Body of pancreas (tissue), 4 donors: ENCODE data around the gene ENPP4. TPM values are rescaled to one million over a fixed set of nuclear protein-coding genes. Genes with fewer than 3 reads are reported as not detected.
A peak's percentile ranks its signal among the peaks of the same experiment; 100 is the strongest.
"Not testable (repeated sequence)": the region's sequence is repeated elsewhere in the genome, so short reads cannot be mapped to it uniquely, and the experiment has no call there.

ENCODE experiments used
- ATAC-seq: fragments of 150-250 bp; one replicate; pipeline ENCODE4 v1.9.1; 2016
- DNase-seq, 4 donors: peaks; one replicate each; pipeline ENCODE4 v3.0.0-alpha.2; 2019
- H3K27ac ChIP-seq, 4 donors: fragments of 200-600 bp; sonication (generic); 1 replicate in 3 of 4; 2 replicates in 1 of 4; pipeline versions ENCODE4 v1.5.1 to v1.6.1; 2016 to 2019; ENCODE audit warnings: mild to moderate bottlenecking in 1 of 4, mixed read lengths in 1 of 4, moderate library complexity in 1 of 4
- H3K27me3 ChIP-seq, 2 donors: fragments of 200-600 bp; sonication (generic); one replicate each; pipeline ENCODE4 v1.6.0; 2016; ENCODE audit warnings: mild to moderate bottlenecking in 1 of 2
- H3K36me3 ChIP-seq, 2 donors: fragments of 200-600 bp; sonication (generic); replicated peaks in 1 of 2; 2 replicates each; pipeline ENCODE4 v1.5.1; 2016; ENCODE audit warnings: low read depth in 2 of 2; ENCODE audit not compliant: insufficient read depth in 1 of 2
- H3K4me1 ChIP-seq: fragments of 200-600 bp; sonication (generic); one replicate; pipeline ENCODE4 v1.6.0; 2016
- H3K4me3 ChIP-seq, 2 donors: fragments of 200-600 bp; sonication (generic); 1 replicate in 1 of 2; 2 replicates in 1 of 2; pipeline ENCODE4 v1.5.1; 2016 to 2019
- H3K9me3 ChIP-seq, 3 donors: fragments of 200-600 bp; sonication (generic); 1 replicate in 2 of 3; 2 replicates in 1 of 3; pipeline ENCODE4 v1.5.1; 2016
- POLR2A ChIP-seq, 3 donors: fragments of 450-650 bp; IDR thresholded peaks; one replicate each; pipeline ENCODE4 v1.6.1; 2016; ENCODE audit warnings: antibody characterized with exemption in 3 of 3, mild to moderate bottlenecking in 2 of 3
- WGBS, 2 donors: methylation state at CpG; one replicate each; pipeline ENCODE4 v1.1.5; 2017; 5-methylcytosine and 5-hydroxymethylcytosine counted together
- intact Hi-C: fragments of 100-400 bp; cut with DNase I; formaldehyde crosslinking; loops from one replicate; pipeline ENCODE4 v1.15.1; 2023
- total RNA-seq, 2 donors: library from RNA; depleted of rRNA; stranded (reverse); fragments of >200 nt; gene quantifications; one replicate each; pipeline ENCODE4 v1.1.0, GENCODE V29; 2016
- TF ChIP-seq, protein P1 (sequence below), 7 experiments: fragments of 450-650 bp in 4 of 7; fragments of 200-600 bp in 3 of 7; sonication (generic) in 3 of 7; IDR thresholded peaks; one replicate each; pipeline ENCODE4 v1.5.1; 2016 to 2019; ENCODE audit warnings: antibody characterized with exemption in 7 of 7

ENPP4 gene
- 1 to 10 TPM; 5.9 to 9.9 TPM for total RNA-seq

GRCh38 chr6:46129629-46130511 lies at the start of gene ENPP4:
TSS of gene ENPP4 (plus strand) at chr6:46129989. CDS start at chr6:46139584, 9,595 bp downstream.
- peak within 1 kb of the TSS; percentile 56 to 83 (median 80) for H3K27ac ChIP-seq
- H3K4me3 ChIP-seq: peak within 1 kb of the TSS; percentile 37 to 86
- H3K36me3 ChIP-seq: no peaks in the 10 kb centered on the region
- intact Hi-C loops: no loop called here
- no peaks in the 10 kb centered on the region for H3K27me3 ChIP-seq
- H3K4me1 ChIP-seq: peaks cover 19% of the 10 kb centered on the region
- DNase-seq: peak; percentile 91 to 93 (median 92)
- H3K9me3 ChIP-seq: no peaks in the 10 kb centered on the region
- TF ChIP-seq POLR2A (IDR thresholded peaks at IDR 0.05): peak; percentile 71 to 91 (median 89)
- TF ChIP-seq, protein P1, sequence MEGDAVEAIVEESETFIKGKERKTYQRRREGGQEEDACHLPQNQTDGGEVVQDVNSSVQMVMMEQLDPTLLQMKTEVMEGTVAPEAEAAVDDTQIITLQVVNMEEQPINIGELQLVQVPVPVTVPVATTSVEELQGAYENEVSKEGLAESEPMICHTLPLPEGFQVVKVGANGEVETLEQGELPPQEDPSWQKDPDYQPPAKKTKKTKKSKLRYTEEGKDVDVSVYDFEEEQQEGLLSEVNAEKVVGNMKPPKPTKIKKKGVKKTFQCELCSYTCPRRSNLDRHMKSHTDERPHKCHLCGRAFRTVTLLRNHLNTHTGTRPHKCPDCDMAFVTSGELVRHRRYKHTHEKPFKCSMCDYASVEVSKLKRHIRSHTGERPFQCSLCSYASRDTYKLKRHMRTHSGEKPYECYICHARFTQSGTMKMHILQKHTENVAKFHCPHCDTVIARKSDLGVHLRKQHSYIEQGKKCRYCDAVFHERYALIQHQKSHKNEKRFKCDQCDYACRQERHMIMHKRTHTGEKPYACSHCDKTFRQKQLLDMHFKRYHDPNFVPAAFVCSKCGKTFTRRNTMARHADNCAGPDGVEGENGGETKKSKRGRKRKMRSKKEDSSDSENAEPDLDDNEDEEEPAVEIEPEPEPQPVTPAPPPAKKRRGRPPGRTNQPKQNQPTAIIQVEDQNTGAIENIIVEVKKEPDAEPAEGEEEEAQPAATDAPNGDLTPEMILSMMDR (IDR thresholded peaks at IDR 0.05): no peak
- ATAC-seq: peak; percentile 99
- 1% methylated on average over 24 to 60 of the region's 61 CpGs for WGBS, 2 donors

DNA sequence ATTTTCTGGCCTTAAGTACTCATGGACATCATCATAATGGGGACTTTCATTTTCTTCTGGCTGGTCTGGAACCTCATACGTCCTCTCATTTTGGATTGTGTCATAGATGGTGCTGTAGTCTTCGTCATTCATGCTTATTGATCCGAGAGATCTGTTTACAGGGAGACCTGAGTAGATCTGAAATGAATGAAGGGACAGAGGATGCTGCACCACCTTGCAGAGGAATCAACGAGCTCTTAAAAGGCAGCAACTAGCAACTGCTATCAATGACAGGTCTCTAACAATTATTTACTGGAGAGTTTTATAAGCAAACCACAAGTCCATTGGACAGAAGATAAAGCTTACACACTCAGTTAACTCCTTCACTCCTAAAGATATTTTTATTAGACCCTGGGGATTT lies 49.7 kb upstream of the ENPP4 start:
- H3K9me3 ChIP-seq: no peaks in the 10 kb centered on the region
- H3K4me3 ChIP-seq: no peak overlapping the region
- intact Hi-C loops: no loop called here
- H3K36me3 ChIP-seq: no peaks in the 10 kb centered on the region
- no peak for ATAC-seq
- no peaks in the 10 kb centered on the region for H3K27me3 ChIP-seq
- peaks cover 10% of the 10 kb centered on the region for H3K4me1 ChIP-seq
- no peak overlapping the region for H3K27ac ChIP-seq
- TF ChIP-seq, protein P1 (IDR thresholded peaks at IDR 0.05): no peak
- TF ChIP-seq POLR2A (IDR thresholded peaks at IDR 0.05): no peak
- 43 to 45% methylated on average over 4 of the region's 4 CpGs for WGBS, 2 donors
- no peak for DNase-seq

DNA sequence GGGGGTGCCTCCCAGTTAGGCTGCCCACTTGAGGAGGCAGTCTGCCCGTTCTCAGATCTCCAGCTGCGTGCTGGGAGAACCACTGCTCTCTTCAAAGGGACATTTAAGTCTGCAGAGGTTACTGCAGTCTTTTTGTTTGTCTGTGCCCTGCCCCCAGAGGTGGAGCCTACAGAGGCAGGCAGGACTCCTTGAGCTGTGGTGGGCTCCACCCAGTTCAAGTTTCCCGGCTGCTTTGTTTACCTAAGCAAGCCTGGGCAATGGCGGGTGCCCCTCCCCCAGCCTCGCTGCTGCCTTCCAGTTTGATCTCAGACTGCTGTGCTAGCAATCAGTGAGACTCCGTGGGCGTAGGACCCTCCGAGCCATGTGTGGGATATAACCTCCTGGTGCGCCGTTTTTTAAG lies 44.1 kb upstream of the ENPP4 start:
- H3K4me3 ChIP-seq, H3K36me3 ChIP-seq, ATAC-seq, H3K27me3 ChIP-seq, H3K27ac ChIP-seq, H3K4me1 ChIP-seq, DNase-seq, H3K9me3 ChIP-seq, intact Hi-C loops: not testable (repeated sequence)
- 83 to 92% methylated on average over 6 to 10 of the region's 10 CpGs for WGBS, 2 donors

DNA sequence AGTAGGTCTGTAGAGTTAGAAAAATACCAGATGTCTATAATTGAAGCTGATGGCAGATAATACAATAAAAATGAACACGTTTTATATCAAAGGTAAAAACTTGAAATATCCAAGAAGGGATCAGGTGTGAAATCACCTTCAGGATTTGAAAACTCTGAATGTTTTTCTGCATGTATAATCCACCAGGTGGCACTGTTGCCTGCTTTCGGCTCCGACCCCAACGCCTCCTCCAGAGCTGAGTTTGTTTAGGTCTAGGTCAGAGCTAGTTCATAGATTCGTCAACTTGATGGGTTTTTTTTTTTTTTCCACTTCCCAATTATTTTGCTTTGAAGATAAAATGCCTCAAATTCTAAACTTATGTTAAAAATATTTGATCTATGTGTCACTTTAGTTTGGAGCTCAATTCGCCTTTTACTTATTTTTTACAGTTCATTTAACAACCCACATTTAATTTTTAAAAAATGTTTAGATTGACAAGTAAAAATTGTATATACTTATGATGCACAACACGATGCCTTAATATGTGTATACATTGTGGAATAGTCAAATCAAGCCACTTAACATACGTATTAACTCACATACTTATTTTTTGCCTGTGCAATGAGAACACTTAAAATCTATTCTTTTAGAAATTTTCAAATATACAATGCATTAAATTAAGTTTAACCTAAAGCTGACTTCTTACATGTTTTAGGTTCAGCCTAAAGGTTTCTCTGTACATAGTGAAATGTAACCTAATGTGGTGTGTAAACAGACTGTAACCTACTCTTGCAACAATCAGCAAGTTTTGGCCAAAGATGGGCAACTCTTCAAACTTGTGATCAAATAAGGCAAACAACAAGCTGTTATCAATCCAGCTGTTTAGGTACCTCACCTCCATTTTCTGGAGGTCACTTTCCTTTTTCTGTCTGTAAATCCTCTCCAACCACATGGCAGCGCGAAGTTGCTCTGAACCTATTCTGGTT lies 39.4 kb upstream of the ENPP4 start:
- ATAC-seq (peak; percentile 84), DNase-seq (peak; percentile 65 to 71 (median 68))
- H3K4me3 ChIP-seq: no peak overlapping the region
- H3K27me3 ChIP-seq: no peaks in the 10 kb centered on the region
- no peak for TF ChIP-seq POLR2A (IDR thresholded peaks at IDR 0.05)
- TF ChIP-seq, protein P1 (IDR thresholded peaks at IDR 0.05): peak; percentile 55 to 83 (median 77)
- no peaks in the 10 kb centered on the region for H3K9me3 ChIP-seq
- no peaks in the 10 kb centered on the region for H3K36me3 ChIP-seq
- no peaks in the 10 kb centered on the region for H3K4me1 ChIP-seq
- WGBS, 2 donors: 35 to 37% methylated on average over 10 of the region's 10 CpGs
- intact Hi-C loops: loop anchor here (5.0 to 10.0 kb wide), 2 partner anchors 94 to 317 kb away; no protein-coding TSS in a partner anchor
- H3K27ac ChIP-seq: no peak overlapping the region

DNA sequence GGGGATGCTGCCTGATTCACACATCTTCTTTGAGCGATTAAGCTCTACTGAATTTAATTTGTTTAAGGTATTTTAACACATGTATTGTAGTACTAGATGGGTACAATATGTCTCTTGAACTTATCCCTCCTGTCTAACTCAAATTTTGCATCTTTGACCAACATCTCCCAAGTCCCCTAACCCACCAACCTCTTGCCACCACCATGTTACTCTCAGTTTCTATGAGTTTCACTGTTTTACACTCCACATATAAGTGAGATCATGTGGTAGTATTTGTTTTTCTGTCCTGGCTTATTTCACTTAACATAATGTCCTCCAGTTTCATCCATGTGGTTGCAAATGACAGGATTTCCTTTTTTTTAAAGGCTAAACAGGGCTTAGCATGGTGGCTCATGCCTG lies 38.7 kb upstream of the ENPP4 start:
- TF ChIP-seq POLR2A (IDR thresholded peaks at IDR 0.05): no peak
- TF ChIP-seq, protein P1 (IDR thresholded peaks at IDR 0.05): no peak
- DNase-seq (no peak), ATAC-seq (no peak)
- H3K9me3 ChIP-seq: no peaks in the 10 kb centered on the region
- no peaks in the 10 kb centered on the region for H3K27me3 ChIP-seq
- no peaks in the 10 kb centered on the region for H3K36me3 ChIP-seq
- no peak overlapping the region for H3K4me3 ChIP-seq
- H3K27ac ChIP-seq: no peak overlapping the region
- H3K4me1 ChIP-seq: no peaks in the 10 kb centered on the region
- intact Hi-C loops: loop anchor here (5.0 to 10.0 kb wide), 2 partner anchors 94 to 316 kb away; no protein-coding TSS in a partner anchor
- 95 to 100% methylated on average over 1 of the region's 1 CpG for WGBS, 2 donors
